Mesendoderm (in vitro differentiated cells): Measurements from ENCODE around the gene GMCL2.

Experiments
- DNase-seq: peaks from one replicate; pipeline ENCODE4 v3.0.0; 2013
- H2AK5ac ChIP-seq: 2 replicates; pipeline ENCODE4 v1.6.1; 2013; ENCODE audit warnings: low read length, inconsistent platforms
- H2BK120ac ChIP-seq: 2 replicates; pipeline ENCODE4 v1.6.1; 2013; ENCODE audit warnings: low read depth, mild to moderate bottlenecking, low read length, moderate library complexity, mixed read lengths
- H2BK15ac ChIP-seq: replicated peaks from 2 replicates; pipeline ENCODE4 v1.6.1; 2013; ENCODE audit warnings: low read depth, mild to moderate bottlenecking, moderate library complexity
- H2BK5ac ChIP-seq: 2 replicates; pipeline ENCODE4 v1.6.1; 2013; ENCODE audit warnings: low read length, inconsistent platforms
- H3K18ac ChIP-seq: 2 replicates; pipeline ENCODE4 v1.6.1; 2013; ENCODE audit warnings: mild to moderate bottlenecking, low read length, mixed read lengths
- H3K23ac ChIP-seq: one replicate; pipeline ENCODE4 v1.6.1; 2013; ENCODE audit warnings: low read length
- H3K27ac ChIP-seq: 2 replicates; pipeline ENCODE4 v1.5.1; 2013; ENCODE audit warnings: low read depth, mild to moderate bottlenecking, inconsistent platforms, low read length, moderate library complexity
- H3K27me3 ChIP-seq: 2 replicates; pipeline ENCODE4 v1.6.1; 2013; ENCODE audit warnings: low read length, control low read depth, mild to moderate bottlenecking, inconsistent platforms; ENCODE audit not compliant: insufficient read depth, poor library complexity
- H3K36me3 ChIP-seq: 2 replicates; pipeline ENCODE4 v1.6.1; 2013; ENCODE audit warnings: low read length, inconsistent platforms; ENCODE audit not compliant: control insufficient read depth, insufficient read depth
- H3K4ac ChIP-seq: one replicate; pipeline ENCODE4 v1.6.1; 2013; ENCODE audit warnings: low read depth, mild to moderate bottlenecking, low read length, moderate library complexity
- H3K4me1 ChIP-seq: 2 replicates; pipeline ENCODE4 v1.6.1; 2013; ENCODE audit warnings: low read depth, low read length, inconsistent platforms; ENCODE audit not compliant: control insufficient read depth
- H3K4me2 ChIP-seq: 2 replicates; pipeline ENCODE4 v1.6.1; 2013; ENCODE audit warnings: low read length
- H3K4me3 ChIP-seq: 2 replicates; pipeline ENCODE4 v1.5.1; 2013; ENCODE audit warnings: mild to moderate bottlenecking, low read length
- H3K56ac ChIP-seq: one replicate; pipeline ENCODE4 v1.6.1; 2013; ENCODE audit warnings: low read length
- H3K79me1 ChIP-seq: 2 replicates; pipeline ENCODE4 v1.6.1; 2013; ENCODE audit warnings: low read length, inconsistent platforms
- H3K79me2 ChIP-seq: 2 replicates; pipeline ENCODE4 v1.6.1; 2013; ENCODE audit warnings: mild to moderate bottlenecking, low read length; ENCODE audit not compliant: control insufficient read depth, insufficient read depth
- H3K9ac ChIP-seq: 2 replicates; pipeline ENCODE4 v1.6.1; 2013; ENCODE audit warnings: low read length, inconsistent platforms
- H4K5ac ChIP-seq: one replicate; pipeline ENCODE4 v1.6.1; 2013; ENCODE audit warnings: low read length
- H4K8ac ChIP-seq: one replicate; pipeline ENCODE4 v1.6.1; 2013; ENCODE audit warnings: low read depth, mild to moderate bottlenecking, control low read depth, low read length, moderate library complexity
- WGBS: extraction: QIAGEN DNeasy Blood & Tissue Kit; methylation state at CpG from one replicate; pipeline ENCODE4 v1.1.7; 2013; ENCODE audit warnings: low lambda C conversion rate, missing lambda C conversion rate; ENCODE audit not compliant: insufficient coverage; ENCODE audit errors: extremely low coverage; 5-methylcytosine and 5-hydroxymethylcytosine counted together

The GMCL2 gene

DNA sequence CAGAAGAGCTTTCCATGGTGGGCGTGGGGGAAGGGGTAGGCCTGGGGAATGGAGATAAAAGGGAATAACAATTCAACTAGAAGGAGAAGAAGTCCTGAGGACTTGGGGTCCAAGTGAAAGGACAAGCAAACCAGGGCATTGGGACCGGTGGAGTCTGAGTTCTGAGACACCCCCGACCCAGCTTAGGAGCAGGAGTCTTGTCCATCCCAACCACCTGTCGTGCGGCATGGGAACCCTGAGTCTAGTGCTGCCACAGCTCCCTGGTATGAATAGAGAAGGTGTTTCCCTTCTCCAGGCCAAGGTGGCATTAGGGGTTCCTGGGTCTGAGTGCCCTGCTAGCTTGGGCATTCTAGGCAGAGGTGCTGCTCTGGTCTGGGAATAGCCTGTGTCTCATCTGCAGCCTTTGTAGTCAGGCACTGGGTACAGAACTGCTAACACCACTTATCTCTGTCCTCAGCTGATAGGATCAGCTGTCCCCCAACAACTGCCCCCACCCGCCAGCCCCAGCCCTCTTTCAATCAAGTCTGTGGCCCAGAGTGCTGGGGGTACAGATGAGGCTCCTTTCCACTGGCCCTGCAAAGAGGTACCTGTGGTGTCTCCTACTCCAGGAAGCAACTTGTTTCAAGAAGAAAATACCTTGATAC is 27.1 kb upstream of the GMCL2 start:
- Histone ChIP-seq H3K4me2 (no peak overlapping the region), H3K9ac (no peak overlapping the region), H2AK5ac (no peak overlapping the region), H3K27ac (no peak overlapping the region), H3K18ac (no peak overlapping the region), H3K4me3 (no peak overlapping the region), H2BK5ac (no peak overlapping the region), H3K27me3 (no peaks in the 10 kb centered on the region), H3K4ac (no peak overlapping the region), H3K36me3 (peaks cover 40% of the 10 kb centered on the region), H4K5ac (no peak overlapping the region), H3K56ac (no peak overlapping the region), H2BK120ac (no peak overlapping the region), H3K4me1 (no peaks in the 10 kb centered on the region), H4K8ac (no peak overlapping the region), H3K79me2 (no peaks in the 10 kb centered on the region), H3K79me1 (peaks cover 1% of the 10 kb centered on the region), H2BK15ac (no peak overlapping the region), H3K23ac (no peak overlapping the region)
- no CpG with 5 or more reads among the region's 6 CpGs for WGBS
- no peak for DNase-seq

DNA sequence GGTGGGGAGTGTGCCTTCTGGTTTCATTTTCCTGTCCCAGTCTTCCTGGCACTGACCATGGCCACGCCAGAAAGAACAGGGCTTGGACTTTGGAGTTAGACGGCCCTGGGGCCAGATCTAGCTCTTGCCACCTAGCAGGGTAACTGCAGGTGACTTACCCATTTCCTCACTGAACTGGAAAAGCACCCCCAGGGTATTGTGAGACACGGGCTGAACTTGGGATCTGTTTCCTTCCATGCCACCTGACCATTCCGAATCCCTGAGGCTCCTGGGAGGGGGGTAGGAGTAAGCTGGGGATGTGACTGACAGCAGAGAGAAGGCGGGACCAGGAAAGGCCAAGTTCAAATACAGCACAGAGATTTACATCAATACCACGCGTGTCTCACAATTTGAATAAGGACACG is 26.6 kb upstream of the GMCL2 start:
- no peak overlapping the region for H4K5ac ChIP-seq
- no peak overlapping the region for H2BK120ac ChIP-seq
- H3K56ac ChIP-seq = no peak overlapping the region
- no CpG with 5 or more reads among the region's 8 CpGs for WGBS
- no peak overlapping the region for H3K9ac ChIP-seq
- H4K8ac ChIP-seq = no peak overlapping the region
- peaks cover 2% of the 10 kb centered on the region for H3K79me2 ChIP-seq
- H3K4me1 ChIP-seq = no peaks in the 10 kb centered on the region
- no peak overlapping the region for H3K4me3 ChIP-seq
- H3K79me1 ChIP-seq = peaks cover 1% of the 10 kb centered on the region
- no peak overlapping the region for H3K18ac ChIP-seq
- H2AK5ac ChIP-seq = no peak overlapping the region
- no peak overlapping the region for H3K23ac ChIP-seq
- H3K27me3 ChIP-seq = no peaks in the 10 kb centered on the region
- H3K36me3 ChIP-seq = peaks cover 45% of the 10 kb centered on the region
- DNase-seq = peak; percentile 67
- no peak overlapping the region for H3K4me2 ChIP-seq
- H2BK5ac ChIP-seq = no peak overlapping the region
- no peak overlapping the region for H2BK15ac ChIP-seq
- no peak overlapping the region for H3K27ac ChIP-seq
- H3K4ac ChIP-seq = no peak overlapping the region

DNA sequence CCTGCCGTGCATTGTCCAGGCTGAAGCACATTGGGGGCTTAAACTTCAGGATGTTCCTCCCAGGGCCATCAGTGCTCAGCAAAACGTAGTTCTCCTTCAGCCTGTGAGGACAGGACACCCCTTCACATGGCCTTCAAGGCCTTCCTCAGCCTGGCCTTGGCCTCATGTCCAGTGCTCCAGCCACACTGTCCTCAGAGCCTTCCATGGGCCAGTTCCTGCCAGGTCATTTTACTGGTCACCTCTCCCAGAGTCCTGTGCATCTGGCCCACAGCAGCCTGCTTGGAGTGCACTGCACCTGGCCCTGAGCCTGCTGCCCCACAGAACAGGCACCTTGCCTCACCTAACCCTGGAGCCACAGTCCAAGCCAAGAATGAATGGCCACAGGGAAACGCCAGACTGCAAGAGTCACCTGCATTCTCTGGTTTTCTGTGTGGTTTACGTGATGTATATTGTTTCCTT is 25.9 kb upstream of the GMCL2 start:
- no peak overlapping the region for H3K27ac ChIP-seq
- H3K4me3 ChIP-seq = no peak overlapping the region
- no peaks in the 10 kb centered on the region for H3K27me3 ChIP-seq
- no peak overlapping the region for H2BK15ac ChIP-seq
- peaks cover 6% of the 10 kb centered on the region for H3K79me2 ChIP-seq
- H2BK120ac ChIP-seq = no peak overlapping the region
- DNase-seq = no peak
- no peaks in the 10 kb centered on the region for H3K4me1 ChIP-seq
- H3K18ac ChIP-seq = no peak overlapping the region
- H2AK5ac ChIP-seq = no peak overlapping the region
- H2BK5ac ChIP-seq = no peak overlapping the region
- H3K56ac ChIP-seq = no peak overlapping the region
- H4K8ac ChIP-seq = no peak overlapping the region
- H3K36me3 ChIP-seq = peaks cover 47% of the 10 kb centered on the region
- H3K79me1 ChIP-seq = peaks cover 2% of the 10 kb centered on the region
- H3K4ac ChIP-seq = no peak overlapping the region
- H3K4me2 ChIP-seq = no peak overlapping the region
- no CpG with 5 or more reads among the region's 4 CpGs for WGBS
- no peak overlapping the region for H4K5ac ChIP-seq
- H3K9ac ChIP-seq = no peak overlapping the region
- no peak overlapping the region for H3K23ac ChIP-seq

DNA sequence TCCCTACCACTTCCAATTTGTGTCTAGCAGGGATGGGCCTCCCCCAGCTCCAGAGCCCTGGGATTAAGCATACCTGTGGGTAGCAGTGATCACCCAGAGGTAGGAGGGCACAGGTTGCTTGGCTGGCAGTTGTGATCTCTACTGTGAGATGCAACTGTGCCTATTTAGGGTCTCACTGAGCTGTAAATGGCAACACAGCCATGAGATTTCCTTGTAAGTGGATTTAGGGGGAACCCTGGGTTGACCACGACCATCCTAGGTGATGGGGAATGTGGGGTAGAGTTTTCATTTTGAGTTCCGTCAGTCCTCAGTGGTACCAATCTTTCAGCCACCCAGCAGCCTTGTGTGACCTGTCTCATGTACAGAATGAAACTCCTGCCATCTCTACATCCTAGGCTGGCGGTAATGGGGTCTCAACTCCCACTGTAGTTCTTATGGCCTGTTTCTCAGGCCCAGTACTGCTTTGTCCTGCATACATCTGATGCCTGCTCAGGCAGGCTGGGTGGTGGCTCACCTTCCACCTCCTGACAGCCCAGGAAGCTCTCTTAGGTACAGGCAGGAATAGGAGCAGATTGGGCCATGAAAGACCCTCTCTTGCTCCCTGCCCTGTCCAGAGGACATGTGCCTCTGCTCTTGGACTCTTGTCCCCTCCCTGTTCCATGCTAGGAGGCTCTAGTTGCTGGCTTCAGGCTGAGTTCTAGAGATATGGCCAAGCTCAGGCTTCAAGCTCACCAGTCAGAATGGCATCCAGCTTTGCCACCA is 25.3 kb upstream of the GMCL2 start:
- Histone ChIP-seq H3K27me3 (no peaks in the 10 kb centered on the region), H2AK5ac (no peak overlapping the region), H3K9ac (no peak overlapping the region), H3K18ac (no peak overlapping the region), H2BK15ac (no peak overlapping the region), H4K8ac (no peak overlapping the region), H3K79me2 (peaks cover 12% of the 10 kb centered on the region), H3K27ac (no peak overlapping the region), H3K4me1 (no peaks in the 10 kb centered on the region), H3K4me3 (no peak overlapping the region), H3K36me3 (peaks cover 52% of the 10 kb centered on the region), H3K56ac (no peak overlapping the region), H4K5ac (no peak overlapping the region), H3K4me2 (no peak overlapping the region), H3K4ac (no peak overlapping the region), H2BK5ac (no peak overlapping the region), H2BK120ac (no peak overlapping the region), H3K23ac (no peak overlapping the region), H3K79me1 (peaks cover 5% of the 10 kb centered on the region)
- DNase-seq = no peak
- no CpG with 5 or more reads among the region's 3 CpGs for WGBS

- peaks cover 7% of the 10 kb centered on the region for H3K79me1 ChIP-seq
- peaks cover 2% of the 10 kb centered on the region for H3K4me1 ChIP-seq
- H3K79me2 ChIP-seq = peaks cover 23% of the 10 kb centered on the region
- H3K4me3 ChIP-seq = no peak overlapping the region
- H3K36me3 ChIP-seq = peaks cover 60% of the 10 kb centered on the region
- H2BK120ac ChIP-seq = no peak overlapping the region
- no peak overlapping the region for H2AK5ac ChIP-seq
- H2BK15ac ChIP-seq = no peak overlapping the region
- H3K9ac ChIP-seq = no peak overlapping the region
- H3K4ac ChIP-seq = no peak overlapping the region
- H3K27ac ChIP-seq = no peak overlapping the region
- no CpG with 5 or more reads among the region's 8 CpGs for WGBS
- no peak overlapping the region for H4K5ac ChIP-seq
- no peak overlapping the region for H3K23ac ChIP-seq
- no peak overlapping the region for H3K4me2 ChIP-seq
- DNase-seq = no peak
- no peak overlapping the region for H3K18ac ChIP-seq
- H4K8ac ChIP-seq = no peak overlapping the region
- H3K56ac ChIP-seq = no peak overlapping the region
- no peak overlapping the region for H2BK5ac ChIP-seq
- H3K27me3 ChIP-seq = no peaks in the 10 kb centered on the region
These were observed 24.2 kb upstream of the GMCL2 start for GRCh38 chr5:178211095-178212048.
